Vagina (tissue), 2 donors: ENCODE data around the gene DNASE1L3. TPM values are rescaled to one million over a fixed set of nuclear protein-coding genes. Genes with fewer than 3 reads are reported as not detected.
A peak's percentile ranks its signal among the peaks of the same experiment; 100 is the strongest.

Experiments used
- DNase-seq, 2 donors: peaks; one replicate each; pipeline ENCODE4 v3.0.0-alpha.2; 2017; ENCODE audit errors: extremely low spot score in 2 of 2
- H3K27ac ChIP-seq: fragments of 200-600 bp; sonication (generic); one replicate; pipeline ENCODE4 v1.5.1; 2019
- H3K27me3 ChIP-seq: fragments of 200-600 bp; sonication (generic); one replicate; pipeline ENCODE4 v1.5.1; 2019
- H3K36me3 ChIP-seq, 2 donors: fragments of 200-600 bp; sonication (generic); one replicate each; pipeline ENCODE4 v1.5.1; 2017 to 2019
- H3K4me1 ChIP-seq: fragments of 200-600 bp; sonication (generic); one replicate; pipeline ENCODE4 v1.5.1; 2019
- H3K4me3 ChIP-seq, 2 donors: fragments of 200-600 bp; sonication (generic); 1 replicate in 1 of 2; 2 replicates in 1 of 2; pipeline ENCODE4 v1.5.1; 2016 to 2019
- H3K9me3 ChIP-seq: fragments of 200-600 bp; sonication (generic); one replicate; pipeline ENCODE4 v1.5.1; 2019
- CTCF ChIP-seq, 3 experiments: fragments of 450-650 bp in 2 of 3; fragments of 200-600 bp in 1 of 3; sonication (generic) in 1 of 3; IDR thresholded peaks; one replicate each; pipeline ENCODE4 v1.5.1; 2017 to 2019; ENCODE audit warnings: antibody characterized with exemption in 3 of 3, mild to moderate bottlenecking in 2 of 3, moderate library complexity in 2 of 3
- POLR2A ChIP-seq, 2 donors: fragments of 450-650 bp; IDR thresholded peaks; one replicate each; pipeline ENCODE4 v1.6.1; 2017; ENCODE audit warnings: antibody characterized with exemption in 2 of 2, mild to moderate bottlenecking in 2 of 2, moderate library complexity in 2 of 2
- POLR2AphosphoS5 ChIP-seq, 2 donors: sonication (generic); formaldehyde crosslinking; IDR thresholded peaks; one replicate each; pipeline ENCODE4 v1.9.0; 2017; ENCODE audit warnings: antibody characterized with exemption in 2 of 2, mild to moderate bottlenecking in 2 of 2, low read depth in 1 of 2; ENCODE audit not compliant: insufficient read depth in 1 of 2
- intact Hi-C: fragments of 100-400 bp; cut with DNase I; formaldehyde crosslinking; loops from one replicate; pipeline ENCODE4 v1.15.1; 2023
- total RNA-seq: library from RNA; depleted of rRNA; stranded (reverse); fragments of >200 nt; gene quantifications from one replicate; pipeline ENCODE4 v1.2.3, GENCODE V29; 2016

DNASE1L3 gene
- total RNA-seq, 1 donor from 2014 or later, result 13.3 TPM

GRCh38 chr3:58237941-58238681, 27.3 kb upstream of the DNASE1L3 start:
- peak overlapping the region; percentile 92 to 93 for H3K4me3 ChIP-seq
- H3K36me3 ChIP-seq, result no peaks in the 10 kb centered on the region
- intact Hi-C loops, result loop anchor here (5.0 kb wide), 1 partner anchor 59 kb away; no protein-coding TSS in a partner anchor
- no peaks in the 10 kb centered on the region for H3K9me3 ChIP-seq
- H3K27me3 ChIP-seq, result no peaks in the 10 kb centered on the region
- H3K27ac ChIP-seq, result peak overlapping the region; percentile 82
- TF ChIP-seq POLR2A (IDR thresholded peaks at IDR 0.05), result no peak
- peak in 1 of 2 donors; percentile 37 for TF ChIP-seq POLR2AphosphoS5 (IDR thresholded peaks at IDR 0.05; ENCODE audit: insufficient read depth in 1 of 2, low read depth in 1 of 2)
- DNase-seq, result no peak
- H3K4me1 ChIP-seq, result peaks cover 33% of the 10 kb centered on the region

GRCh38 chr3:58237238-58237940, 26.6 kb upstream of the DNASE1L3 start, which contains the start of gene ABHD6:
ABHD6 (plus strand) TSS chr3:58237792; CDS start chr3:58256587, 18,795 bp downstream.
- Histone ChIP-seq H3K4me3 (peak within 1 kb of the TSS; percentile 92 to 93), H3K36me3 (no peaks in the 10 kb centered on the region), H3K27ac (peak within 1 kb of the TSS; percentile 82), H3K4me1 (peaks cover 33% of the 10 kb centered on the region), H3K9me3 (no peaks in the 10 kb centered on the region), H3K27me3 (no peaks in the 10 kb centered on the region)
- no peak for DNase-seq
- TF ChIP-seq CTCF (IDR thresholded peaks at IDR 0.05), result peak in 1 of 3 experiments; percentile 77
- TF ChIP-seq POLR2AphosphoS5 (IDR thresholded peaks at IDR 0.05; ENCODE audit: insufficient read depth in 1 of 2, low read depth in 1 of 2), result peak in 1 of 2 donors; percentile 64
- TF ChIP-seq POLR2A (IDR thresholded peaks at IDR 0.05), result peak in 1 of 2 donors; percentile 9
- intact Hi-C loops, result loop anchor here (5.0 kb wide), 1 partner anchor 60 kb away; no protein-coding TSS in a partner anchor

GRCh38 chr3:58236527-58237237, 25.9 kb upstream of the DNASE1L3 start:
- Histone ChIP-seq H3K9me3 (no peaks in the 10 kb centered on the region), H3K27ac (peak overlapping the region; percentile 82), H3K27me3 (no peaks in the 10 kb centered on the region), H3K36me3 (no peaks in the 10 kb centered on the region), H3K4me3 (peak overlapping the region; percentile 92 to 93), H3K4me1 (peaks cover 26% of the 10 kb centered on the region)
- DNase-seq, result no peak
- TF ChIP-seq CTCF (IDR thresholded peaks at IDR 0.05) (no peak), POLR2AphosphoS5 (IDR thresholded peaks at IDR 0.05; ENCODE audit: insufficient read depth in 1 of 2, low read depth in 1 of 2) (no peak), POLR2A (IDR thresholded peaks at IDR 0.05) (no peak)
- intact Hi-C loops, result loop anchor here (5.0 kb wide), 1 partner anchor 61 kb away; no protein-coding TSS in a partner anchor

- no peaks in the 10 kb centered on the region for H3K27me3 ChIP-seq
- intact Hi-C loops, result loop anchor here (5.0 kb wide), 1 partner anchor 61 kb away; no protein-coding TSS in a partner anchor
- no peak for DNase-seq
- H3K4me1 ChIP-seq, result peaks cover 23% of the 10 kb centered on the region
- TF ChIP-seq POLR2AphosphoS5 (IDR thresholded peaks at IDR 0.05; ENCODE audit: insufficient read depth in 1 of 2, low read depth in 1 of 2) (no peak), CTCF (IDR thresholded peaks at IDR 0.05) (no peak), POLR2A (IDR thresholded peaks at IDR 0.05) (no peak)
- no peak overlapping the region for H3K4me3 ChIP-seq
- no peak overlapping the region for H3K27ac ChIP-seq
- H3K36me3 ChIP-seq, result no peaks in the 10 kb centered on the region
- no peaks in the 10 kb centered on the region for H3K9me3 ChIP-seq
Measured at GRCh38 chr3:58235970-58236369, 25.2 kb upstream of the DNASE1L3 start.

- no peak for TF ChIP-seq CTCF (IDR thresholded peaks at IDR 0.05)
- no peak overlapping the region for H3K4me3 ChIP-seq
- no peaks in the 10 kb centered on the region for H3K9me3 ChIP-seq
- DNase-seq, result no peak
- H3K27me3 ChIP-seq, result no peaks in the 10 kb centered on the region
- no peaks in the 10 kb centered on the region for H3K36me3 ChIP-seq
- H3K27ac ChIP-seq, result no peak overlapping the region
- H3K4me1 ChIP-seq, result peaks cover 22% of the 10 kb centered on the region
- intact Hi-C loops, result no loop called here
Measured at GRCh38 chr3:58234516-58234931, 23.8 kb upstream of the DNASE1L3 start.
